HG02884 (cell line): ENCODE measurements around the gene CENATAC.
"Not testable (repeated sequence)": the region's sequence is repeated elsewhere in the genome, so short reads cannot be mapped to it uniquely, and the experiment has no call there.

ENCODE experiments used
- ATAC-seq: cut with Tn5 transposase; IDR thresholded peaks from one replicate; pipeline ENCODE4 v1.9.1; 2021; ENCODE audit warnings: mild to moderate bottlenecking, moderate library complexity; ENCODE audit not compliant: unreplicated experiment

CENATAC gene

GRCh38 chr11:119025978-119026766, 28.2 kb downstream of the CENATAC start:
- no peak for ATAC-seq

- ATAC-seq = no peak
Measured at GRCh38 chr11:119026970-119027369, 29.0 kb downstream of the CENATAC start.

GRCh38 chr11:119027561-119028345, 29.8 kb downstream of the CENATAC start:
- no peak for ATAC-seq

GRCh38 chr11:119028346-119029068, 30.6 kb downstream of the CENATAC start:
- no peak for ATAC-seq

GRCh38 chr11:119029069-119029339, 31.1 kb downstream of the CENATAC start:
- no peak for ATAC-seq

GRCh38 chr11:119029340-119030028, 31.5 kb downstream of the CENATAC start:
- peak; percentile 8 for ATAC-seq

- peak; percentile 13 for ATAC-seq
Measured at GRCh38 chr11:119030029-119030328, 32.0 kb downstream of the CENATAC start.

GRCh38 chr11:119030329-119031047, 32.5 kb downstream of the CENATAC start, which contains the start of gene SLC37A4:
TSS of gene SLC37A4 (minus strand) at chr11:119030877.
- peak; percentile 83 for ATAC-seq

- ATAC-seq = no peak
Measured at GRCh38 chr11:119031912-119032280, 34.0 kb downstream of the CENATAC start.

- ATAC-seq = not testable (repeated sequence)
Measured at GRCh38 chr11:119033421-119033820, 35.5 kb downstream of the CENATAC start.

GRCh38 chr11:119034813-119035212, 36.9 kb downstream of the CENATAC start:
- no peak for ATAC-seq

GRCh38 chr11:119038884-119039283, 40.9 kb downstream of the CENATAC start:
- no peak for ATAC-seq

- not testable (repeated sequence) for ATAC-seq
Measured at GRCh38 chr11:119039471-119039870, 41.5 kb downstream of the CENATAC start.

- ATAC-seq = no peak
Measured at GRCh38 chr11:119041821-119042514, 44.0 kb downstream of the CENATAC start.

- no peak for ATAC-seq
Measured at GRCh38 chr11:119042927-119043326, 45.0 kb downstream of the CENATAC start.

GRCh38 chr11:119044708-119045107, 46.8 kb downstream of the CENATAC start:
- no peak for ATAC-seq

- ATAC-seq = no peak
Measured at GRCh38 chr11:119046489-119046888, 48.6 kb downstream of the CENATAC start.

- ATAC-seq = no peak
Measured at GRCh38 chr11:119047205-119047604, 49.3 kb downstream of the CENATAC start.

GRCh38 chr11:119048644-119049043, 50.7 kb downstream of the CENATAC start:
- no peak for ATAC-seq

GRCh38 chr11:119049081-119049480, 51.1 kb downstream of the CENATAC start:
- ATAC-seq = no peak
